Skeletal muscle cell (primary cell): ENCODE data around the gene STRN4.
"Not testable (repeated sequence)": the region's sequence is repeated elsewhere in the genome, so short reads cannot be mapped to it uniquely, and the experiment has no call there.

ENCODE experiments used
- DNase-seq: peaks from one replicate; pipeline ENCODE4 v3.0.0-alpha.2; 2010; ENCODE audit warnings: low read depth
- H3K4me3 ChIP-seq: 2 replicates; pipeline ENCODE4 v1.5.1; 2011; ENCODE audit warnings: low read depth, mild to moderate bottlenecking, control low read depth, low read length, moderate library complexity

The STRN4 gene

DNA sequence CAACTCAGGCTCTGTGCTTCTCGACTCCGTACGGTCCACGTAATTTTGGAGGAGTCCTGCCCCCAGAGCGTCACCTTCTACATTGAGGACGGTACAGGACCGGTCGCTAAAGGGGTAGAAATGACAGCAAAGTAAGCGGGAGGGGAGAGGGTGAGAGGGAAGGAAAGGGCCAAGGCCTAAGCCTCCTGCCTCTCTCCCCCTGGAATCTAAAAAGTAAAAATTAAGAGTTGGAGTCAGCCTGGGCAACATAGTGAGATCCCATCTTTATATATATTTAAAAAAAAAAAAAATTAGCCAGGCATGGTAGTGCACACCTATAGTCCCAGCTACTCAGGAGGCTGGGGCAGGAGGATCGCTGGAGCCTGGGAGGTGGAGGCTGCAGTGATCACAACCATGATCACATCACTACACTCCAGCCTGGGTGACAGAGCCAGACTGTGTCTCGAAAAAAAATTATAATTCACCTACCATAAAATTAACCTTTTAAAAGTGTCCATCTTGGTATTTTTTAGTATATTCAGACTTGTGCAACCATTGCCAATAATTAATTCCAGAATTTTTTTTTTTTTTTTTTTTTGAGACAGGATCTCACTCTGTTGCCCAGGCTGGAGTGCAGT lies 29.5 kb upstream of the STRN4 start:
- no peak overlapping the region for H3K4me3 ChIP-seq

DNA sequence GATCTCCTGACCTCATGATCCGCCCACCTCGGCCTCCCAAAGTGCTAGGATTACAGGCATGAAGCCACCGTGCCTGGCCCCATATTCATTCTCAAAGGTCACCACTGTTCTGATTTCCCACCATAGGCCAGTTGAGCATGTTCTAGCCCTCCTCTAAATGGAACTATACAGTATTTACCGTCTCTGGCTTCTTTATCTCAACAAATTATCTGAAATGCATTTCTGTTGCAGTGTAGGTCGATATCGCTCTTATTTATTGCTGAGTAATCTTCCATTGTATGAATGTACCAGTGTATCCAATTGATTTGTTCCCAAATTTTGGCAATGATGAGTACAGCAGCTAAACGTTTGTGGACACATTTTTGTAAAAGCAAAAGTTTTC lies 26.8 kb upstream of the STRN4 start:
- DNase-seq: no peak
- no peak overlapping the region for H3K4me3 ChIP-seq

More for the DNA sequence above, 29.5 kb upstream of the STRN4 start:
- no peak for DNase-seq

DNA sequence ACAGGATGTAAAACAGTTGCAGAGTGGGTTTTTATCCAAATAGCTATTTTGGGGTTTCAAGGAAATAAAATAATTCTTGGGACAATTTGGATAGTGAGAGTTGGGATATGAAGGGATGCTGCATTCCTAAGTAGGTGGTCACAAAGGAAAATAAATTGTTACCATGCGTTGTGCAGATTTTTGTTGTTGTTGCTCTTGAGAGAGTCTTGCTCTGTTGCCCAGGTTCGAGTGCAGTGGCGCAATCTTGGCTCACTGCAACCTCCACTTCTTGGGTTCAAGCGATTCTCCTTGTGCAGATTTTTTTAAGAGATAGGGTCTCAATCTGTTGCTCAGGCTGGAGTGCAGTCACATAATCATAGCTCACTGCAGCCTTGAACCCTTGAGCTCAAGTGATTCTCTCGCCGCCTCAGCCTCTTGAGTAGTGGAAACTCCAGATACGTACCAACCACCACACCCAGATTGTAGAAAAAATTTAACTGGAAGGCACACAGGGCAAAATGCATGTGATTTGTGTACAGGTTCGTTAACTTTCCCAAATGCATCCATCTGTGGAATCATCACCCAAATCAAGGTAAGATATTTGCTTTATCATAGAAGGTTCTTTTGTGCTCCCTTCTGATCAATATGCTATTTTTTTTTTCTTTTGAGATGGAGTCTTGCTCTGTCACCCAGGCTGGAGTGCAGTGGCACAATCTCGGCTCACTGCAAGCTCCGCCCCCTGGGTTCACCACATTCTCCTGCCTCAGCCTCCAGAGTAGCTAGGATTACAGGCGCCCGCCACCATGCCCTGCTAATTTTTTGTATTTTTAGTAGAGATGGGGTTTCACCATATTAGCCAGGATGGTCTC lies 26.1 kb upstream of the STRN4 start:
- DNase-seq: no peak
- no peak overlapping the region for H3K4me3 ChIP-seq

DNA sequence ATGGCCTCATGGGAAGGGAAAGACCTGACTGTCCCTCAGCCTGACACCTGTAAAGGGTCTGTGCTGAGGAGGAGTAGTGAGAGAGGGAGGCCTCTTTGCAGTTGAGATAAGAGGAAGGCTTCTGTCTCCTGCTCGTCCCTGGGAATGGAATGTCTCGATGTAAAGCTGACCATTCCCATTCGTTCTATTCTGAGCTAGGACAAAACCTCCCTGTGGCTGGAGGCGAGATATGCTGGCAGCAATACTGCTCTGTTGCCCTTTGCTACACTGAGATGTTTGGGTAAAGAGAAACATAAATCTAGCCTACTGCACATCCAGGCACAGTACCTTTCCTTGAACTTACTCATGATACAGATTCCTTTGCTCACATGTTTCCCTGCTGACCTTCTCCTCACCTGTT lies 22.5 kb upstream of the STRN4 start:
- DNase-seq, H3K4me3 ChIP-seq: not testable (repeated sequence)

DNA sequence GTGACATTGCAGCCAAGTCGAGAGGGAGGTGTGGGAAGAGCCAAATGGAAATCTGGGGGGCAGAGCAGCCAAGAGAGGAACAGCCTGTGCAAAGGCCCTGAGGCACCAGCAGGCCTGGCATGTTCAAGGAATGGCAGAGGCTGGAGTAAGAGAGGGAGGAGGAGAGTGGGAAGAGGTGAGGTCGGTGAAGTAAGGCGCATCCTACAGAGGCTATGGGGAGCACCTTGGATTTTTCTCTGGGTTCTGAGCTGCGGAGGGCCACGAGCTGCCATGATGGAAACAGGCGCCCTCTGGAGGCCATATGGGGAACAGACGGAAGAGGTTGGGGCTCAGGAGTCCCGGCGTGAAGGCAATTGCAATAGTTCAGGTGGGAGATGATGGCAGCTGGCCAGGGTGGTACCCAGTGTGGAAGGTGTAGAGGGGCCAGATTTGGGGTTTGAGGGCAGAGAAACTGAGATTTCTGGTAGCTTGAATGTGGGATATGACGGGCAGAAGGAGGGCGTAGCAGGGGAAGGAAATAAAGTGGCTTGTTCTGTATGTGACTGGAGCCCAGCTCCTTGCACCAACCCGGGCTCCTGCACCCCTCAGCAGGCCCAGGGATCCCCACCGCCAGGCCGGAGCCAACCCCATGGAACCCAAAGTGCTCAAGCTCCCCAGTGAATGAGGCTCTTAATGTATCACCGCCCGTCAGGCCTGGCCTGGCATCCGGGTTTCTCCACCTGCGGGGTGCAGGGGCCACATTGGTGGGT lies 20.5 kb upstream of the STRN4 start:
- DNase-seq: no peak
- H3K4me3 ChIP-seq: no peak overlapping the region

DNA sequence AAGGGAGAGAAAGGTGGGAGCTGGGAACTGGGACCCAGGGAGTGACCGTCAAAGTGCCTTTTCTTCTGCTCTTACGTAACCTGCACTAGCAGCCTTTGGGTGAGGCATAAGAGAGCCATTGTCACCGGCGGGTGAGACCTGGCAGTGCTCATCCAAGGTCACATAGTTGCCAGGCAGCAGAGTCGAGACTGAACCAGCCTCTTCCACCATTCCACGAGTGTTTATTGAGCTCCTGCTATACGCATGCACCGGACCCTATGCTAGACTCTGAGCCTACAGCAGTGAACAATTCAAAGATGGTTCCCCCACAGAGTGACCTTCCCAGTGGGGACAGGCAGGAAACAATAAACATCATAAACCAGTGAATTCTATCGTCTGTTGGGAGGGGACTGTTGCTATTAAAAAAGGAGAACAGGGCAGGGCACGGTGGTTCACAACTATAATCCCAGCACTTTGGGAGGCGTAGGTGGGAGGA lies 18.6 kb upstream of the STRN4 start:
- no peak overlapping the region for H3K4me3 ChIP-seq
- no peak for DNase-seq

DNA sequence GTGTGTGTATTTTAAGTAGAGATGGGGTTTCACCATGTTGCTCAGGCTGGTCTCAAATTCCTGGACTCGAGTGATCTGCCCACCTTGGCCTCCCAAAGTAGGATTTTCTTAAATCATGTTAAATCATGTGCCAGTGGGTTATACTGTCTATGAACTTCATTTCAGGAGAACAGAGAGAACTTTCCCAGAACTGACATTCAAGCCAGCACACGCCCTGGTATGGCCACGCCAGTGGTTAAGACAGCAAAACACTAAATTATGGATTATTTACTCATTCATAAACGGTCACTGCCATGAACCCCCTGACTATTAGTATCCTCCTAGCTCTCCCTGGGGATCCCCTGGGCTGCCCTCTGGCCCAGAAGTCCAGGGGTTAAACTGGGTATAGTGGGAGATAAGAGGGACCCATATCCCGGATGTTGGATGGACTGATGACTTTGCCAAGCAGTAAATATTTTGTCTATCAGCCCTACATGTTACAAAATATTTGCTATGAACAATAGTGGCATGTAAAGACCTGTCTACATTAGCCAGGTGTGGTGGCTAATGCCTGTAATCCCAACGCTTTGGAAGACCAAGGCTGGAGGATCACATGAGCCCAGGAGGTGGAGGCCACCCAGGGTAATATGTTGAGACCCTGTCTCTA lies 16.1 kb upstream of the STRN4 start:
- H3K4me3 ChIP-seq: no peak overlapping the region
- DNase-seq: no peak

DNA sequence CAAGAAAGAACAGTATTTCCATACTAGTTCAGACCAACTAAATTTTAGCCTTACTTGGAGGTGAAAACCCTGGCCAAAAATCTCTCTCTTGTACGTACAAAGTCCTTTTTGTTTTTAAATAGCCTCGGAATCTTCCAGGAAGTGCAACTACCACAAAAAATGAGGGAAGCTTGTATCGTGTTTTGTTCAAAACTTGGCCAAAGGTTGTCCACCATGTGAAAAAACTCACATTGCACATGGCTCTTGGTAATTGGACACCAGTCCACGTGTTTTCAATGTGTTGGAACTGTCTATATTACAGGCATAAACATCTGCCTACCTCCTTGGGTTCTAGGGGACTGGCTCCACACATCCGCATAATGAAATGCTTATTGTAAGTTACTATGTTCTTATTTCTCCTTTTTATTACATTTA lies 15.2 kb upstream of the STRN4 start:
- peak; percentile 54 for DNase-seq
- no peak overlapping the region for H3K4me3 ChIP-seq

DNA sequence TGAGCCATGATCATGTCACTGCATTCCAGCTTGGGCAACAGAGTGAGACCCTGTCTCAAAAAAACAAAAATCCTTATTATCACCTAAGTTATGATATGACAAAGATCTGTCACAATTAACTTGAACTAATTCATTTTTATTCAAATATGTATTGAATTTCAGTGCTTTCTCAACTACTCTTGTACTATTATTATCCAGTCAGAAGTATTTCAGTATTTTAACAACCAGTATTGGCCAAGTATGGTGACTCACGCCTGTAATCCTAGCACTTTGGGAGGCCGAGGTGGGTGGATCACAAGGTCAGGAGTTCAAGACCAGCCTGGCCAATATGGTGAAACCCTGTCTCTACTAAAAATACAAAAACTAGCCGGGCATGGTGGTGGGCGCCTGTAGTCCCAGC lies 14.6 kb upstream of the STRN4 start:
- DNase-seq, H3K4me3 ChIP-seq: not testable (repeated sequence)

DNA sequence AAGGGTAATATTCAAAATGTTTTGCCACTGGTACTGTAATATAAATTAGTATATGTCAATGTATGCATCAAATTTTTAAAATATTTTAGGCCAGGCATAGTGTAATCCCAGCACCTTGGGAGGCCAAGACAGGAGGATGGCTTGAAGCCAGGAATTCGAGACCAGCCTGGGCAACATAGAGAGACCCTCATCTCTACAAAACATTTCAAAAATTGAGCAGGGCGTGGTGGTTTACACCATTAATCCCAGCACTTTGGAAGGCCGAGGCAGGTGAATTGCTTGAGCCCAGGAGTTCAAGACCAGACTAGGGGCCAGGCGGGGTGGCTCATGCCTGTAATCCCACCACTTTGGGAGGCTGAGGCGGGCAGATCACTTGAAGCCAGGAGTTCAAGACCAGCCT lies 14.1 kb upstream of the STRN4 start:
- DNase-seq: no peak
- H3K4me3 ChIP-seq: no peak overlapping the region

DNA sequence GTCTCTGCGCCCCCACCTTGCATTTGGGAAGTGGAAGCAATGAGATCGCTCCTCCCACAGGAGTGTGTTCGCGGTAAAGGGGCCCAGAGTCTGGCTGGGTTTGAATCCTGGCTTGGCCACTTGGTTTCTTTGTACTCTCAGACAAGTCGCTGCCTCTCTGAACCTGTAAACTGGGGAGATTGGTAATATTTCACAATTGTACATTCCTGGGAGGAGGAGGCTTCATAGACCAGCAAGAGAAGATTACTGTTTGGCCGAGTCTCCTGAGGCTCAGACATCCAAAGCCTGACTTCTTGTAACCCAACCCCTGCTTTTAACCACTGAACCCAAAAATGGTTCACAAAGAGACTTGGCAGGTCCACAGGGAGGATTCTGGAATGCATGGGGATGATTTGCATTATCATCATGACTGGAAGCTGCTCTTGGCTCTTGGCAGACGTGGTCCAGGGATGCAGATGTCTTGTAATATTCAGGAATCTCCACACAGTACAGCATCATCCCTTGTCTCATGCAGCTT lies 13.6 kb upstream of the STRN4 start:
- no peak overlapping the region for H3K4me3 ChIP-seq
- DNase-seq: peak; percentile 98

DNA sequence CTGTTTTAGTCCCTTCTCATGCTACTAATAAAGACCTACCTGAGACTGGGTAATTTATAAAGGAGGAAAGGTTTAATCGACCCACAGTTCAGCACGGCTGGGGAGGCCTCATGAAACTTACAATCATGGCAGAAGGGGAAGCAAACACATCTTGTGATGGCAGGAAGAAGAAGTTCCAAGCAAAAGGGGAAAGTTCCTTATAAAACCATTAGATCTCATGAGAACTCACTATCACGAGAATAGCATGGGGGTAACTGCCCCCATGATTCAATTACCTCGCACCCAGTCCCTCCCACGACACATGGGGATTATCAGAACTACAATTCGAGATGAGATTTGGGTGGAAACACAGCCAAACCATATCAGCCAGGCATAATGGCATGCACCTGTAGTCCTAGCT lies 13.0 kb upstream of the STRN4 start:
- H3K4me3 ChIP-seq: no peak overlapping the region
- DNase-seq: no peak

DNA sequence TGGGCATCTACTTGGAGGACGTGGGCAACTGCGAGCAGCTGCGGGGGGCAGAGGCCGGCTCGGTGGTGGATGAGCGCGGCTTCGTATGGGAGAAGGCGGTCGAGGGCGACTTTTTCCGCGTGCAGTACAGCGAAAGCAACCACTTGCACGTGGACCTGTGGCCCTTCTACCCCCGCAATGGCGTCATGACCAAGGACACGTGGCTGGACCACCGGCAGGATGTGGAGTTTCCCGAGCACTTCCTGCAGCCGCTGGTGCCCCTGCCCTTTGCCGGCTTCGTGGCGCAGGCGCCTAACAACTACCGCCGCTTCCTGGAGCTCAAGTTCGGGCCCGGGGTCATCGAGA lies 10.3 kb upstream of the STRN4 start:
- no peak for DNase-seq
- no peak overlapping the region for H3K4me3 ChIP-seq

DNA sequence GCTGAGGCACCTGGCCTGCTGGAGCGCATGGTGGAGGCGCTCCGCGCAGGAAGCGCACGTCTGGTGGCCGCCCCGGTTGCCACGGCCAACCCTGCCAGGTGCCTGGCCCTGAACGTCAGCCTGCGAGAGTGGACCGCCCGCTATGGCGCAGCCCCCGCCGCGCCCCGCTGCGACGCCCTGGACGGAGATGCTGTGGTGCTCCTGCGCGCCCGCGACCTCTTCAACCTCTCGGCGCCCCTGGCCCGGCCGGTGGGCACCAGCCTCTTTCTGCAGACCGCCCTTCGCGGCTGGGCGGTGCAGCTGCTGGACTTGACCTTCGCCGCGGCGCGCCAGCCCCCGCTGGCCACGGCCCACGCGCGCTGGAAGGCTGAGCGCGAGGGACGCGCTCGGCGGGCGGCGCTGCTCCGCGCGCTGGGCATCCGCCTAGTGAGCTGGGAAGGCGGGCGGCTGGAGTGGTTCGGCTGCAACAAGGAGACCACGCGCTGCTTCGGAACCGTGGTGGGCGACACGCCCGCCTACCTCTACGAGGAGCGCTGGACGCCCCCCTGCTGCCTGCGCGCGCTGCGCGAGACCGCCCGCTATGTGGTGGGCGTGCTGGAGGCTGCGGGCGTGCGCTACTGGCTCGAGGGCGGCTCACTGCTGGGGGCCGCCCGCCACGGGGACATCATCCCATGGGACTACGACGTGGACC lies 9.7 kb upstream of the STRN4 start:
- no peak overlapping the region for H3K4me3 ChIP-seq
- no peak for DNase-seq

DNA sequence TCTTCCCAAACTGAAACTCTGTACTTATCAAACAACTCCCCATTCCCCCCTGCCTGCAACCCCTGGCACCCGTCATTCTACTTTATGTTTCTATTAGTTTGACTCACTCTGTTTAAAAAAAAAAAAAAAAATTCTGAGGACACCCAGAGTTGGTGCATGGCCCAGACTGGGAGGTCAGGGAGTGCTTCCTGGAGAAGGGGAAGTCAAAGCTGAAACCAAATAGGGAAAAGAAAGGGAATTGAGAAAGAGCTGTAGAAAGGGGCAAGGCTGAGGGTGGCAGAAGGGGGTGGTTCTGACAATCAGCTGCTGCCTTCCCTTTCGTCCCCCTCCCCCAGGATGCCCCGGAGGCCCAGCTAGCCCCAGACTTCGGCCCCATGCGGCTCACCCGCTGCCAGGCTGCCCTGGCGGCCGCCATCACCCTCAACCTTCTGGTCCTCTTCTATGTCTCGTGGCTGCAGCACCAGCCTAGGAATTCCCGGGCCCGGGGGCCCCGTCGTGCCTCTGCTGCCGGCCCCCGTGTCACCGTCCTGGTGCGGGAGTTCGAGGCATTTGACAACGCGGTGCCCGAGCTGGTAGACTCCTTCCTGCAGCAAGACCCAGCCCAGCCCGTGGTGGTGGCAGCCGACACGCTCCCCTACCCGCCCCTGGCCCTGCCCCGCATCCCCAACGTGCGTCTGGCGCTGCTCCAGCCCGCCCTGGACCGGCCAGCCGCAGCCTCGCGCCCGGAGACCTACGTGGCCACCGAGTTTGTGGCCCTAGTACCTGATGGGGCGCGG lies 9.0 kb upstream of the STRN4 start:
- DNase-seq: peak; percentile 44
- H3K4me3 ChIP-seq: no peak overlapping the region

DNA sequence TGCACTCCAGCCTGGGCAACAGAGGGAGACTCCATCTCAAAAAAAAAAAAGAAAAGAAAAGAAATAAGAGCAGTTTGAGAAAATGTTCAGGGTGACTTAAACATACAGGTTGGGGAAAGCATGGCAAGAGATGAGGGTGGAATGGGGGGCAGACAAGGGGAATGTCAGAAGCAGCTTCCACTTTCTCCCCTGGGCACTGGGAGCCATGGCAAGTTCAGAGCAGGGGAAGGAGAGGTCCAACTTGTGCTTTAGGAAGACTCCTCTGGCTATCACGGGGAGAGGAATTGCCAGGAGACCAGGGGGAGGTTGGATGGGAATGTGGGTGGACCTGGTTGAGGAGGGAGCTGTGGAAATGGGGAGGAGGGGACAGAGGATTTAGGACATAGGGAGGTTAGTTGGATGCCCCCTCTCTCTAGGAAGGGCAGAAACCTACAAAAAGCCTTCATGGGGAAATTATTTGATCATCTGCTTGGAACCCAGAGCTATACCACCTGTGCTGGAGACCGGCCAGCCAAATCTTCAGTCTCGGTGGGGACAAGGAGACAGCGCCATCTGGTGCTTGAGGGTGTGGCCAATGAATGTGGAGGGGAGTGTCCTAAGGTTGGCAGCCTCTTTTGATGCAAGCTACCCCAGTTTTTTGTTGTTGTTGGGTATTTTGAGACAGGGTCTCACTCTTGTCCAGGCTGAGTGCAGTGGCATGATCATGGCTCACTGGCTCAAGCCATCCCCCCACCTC lies 7.3 kb upstream of the STRN4 start:
- DNase-seq: no peak
- no peak overlapping the region for H3K4me3 ChIP-seq

DNA sequence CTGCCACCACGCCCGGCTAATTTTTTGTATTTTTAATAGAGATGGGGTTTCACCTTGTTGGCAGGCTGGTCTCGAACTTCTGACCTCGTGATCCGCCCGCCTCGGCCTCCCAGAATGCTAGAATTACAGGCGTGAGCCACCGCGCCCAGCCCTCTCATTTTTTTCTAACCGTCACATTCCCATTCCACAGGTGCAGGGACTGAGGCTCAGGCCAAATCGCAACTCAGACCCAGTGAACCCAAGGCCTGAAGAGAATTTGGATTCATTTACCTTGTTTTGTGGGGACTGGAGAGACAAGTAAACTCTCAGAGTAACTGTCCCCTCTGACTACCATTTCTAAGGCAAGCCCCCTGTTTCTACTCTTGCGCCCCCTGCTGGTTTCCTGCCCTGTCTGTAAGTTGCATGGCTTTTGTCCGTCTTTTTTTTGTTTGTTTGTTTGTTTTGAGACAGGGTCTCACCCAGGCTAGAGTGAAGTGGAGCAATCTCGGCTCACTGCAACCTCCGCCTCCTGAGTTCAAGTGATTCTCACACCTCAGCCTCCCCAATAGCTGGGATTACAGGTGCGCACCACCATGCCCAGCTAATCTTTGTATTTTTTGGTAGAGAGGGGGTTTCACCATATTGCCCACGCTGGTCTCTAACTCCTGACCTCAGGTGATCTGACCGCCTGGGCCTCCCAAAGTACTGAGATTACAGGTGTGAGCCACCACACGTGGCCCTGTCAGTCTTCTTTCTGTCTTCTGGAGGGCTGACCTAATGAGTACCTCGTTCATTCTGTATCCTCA lies 2.3 kb upstream of the STRN4 start:
- DNase-seq: no peak
- H3K4me3 ChIP-seq: no peak overlapping the region
